Rectal smooth muscle tissue (tissue), 1 donor: ENCODE results near the gene SGMS1.

Experiments used
- H3K27ac ChIP-seq: one replicate; pipeline ENCODE4 v1.7.0; 2013; ENCODE audit warnings: low read depth, low read length, inconsistent platforms
- H3K27me3 ChIP-seq: one replicate; pipeline ENCODE4 v1.7.0; 2013; ENCODE audit warnings: low read length; ENCODE audit not compliant: control insufficient read depth, insufficient read depth
- H3K36me3 ChIP-seq: one replicate; pipeline ENCODE4 v1.7.0; 2013; ENCODE audit warnings: low read length; ENCODE audit not compliant: control insufficient read depth, insufficient read depth
- H3K4me1 ChIP-seq: one replicate; pipeline ENCODE4 v1.7.0; 2013; ENCODE audit warnings: low read length; ENCODE audit not compliant: control insufficient read depth, insufficient read depth
- H3K4me3 ChIP-seq: one replicate; pipeline ENCODE4 v1.7.0; 2013; ENCODE audit warnings: low read length
- H3K9ac ChIP-seq: one replicate; pipeline ENCODE4 v1.7.0; 2013; ENCODE audit warnings: low read length

Gene SGMS1

DNA sequence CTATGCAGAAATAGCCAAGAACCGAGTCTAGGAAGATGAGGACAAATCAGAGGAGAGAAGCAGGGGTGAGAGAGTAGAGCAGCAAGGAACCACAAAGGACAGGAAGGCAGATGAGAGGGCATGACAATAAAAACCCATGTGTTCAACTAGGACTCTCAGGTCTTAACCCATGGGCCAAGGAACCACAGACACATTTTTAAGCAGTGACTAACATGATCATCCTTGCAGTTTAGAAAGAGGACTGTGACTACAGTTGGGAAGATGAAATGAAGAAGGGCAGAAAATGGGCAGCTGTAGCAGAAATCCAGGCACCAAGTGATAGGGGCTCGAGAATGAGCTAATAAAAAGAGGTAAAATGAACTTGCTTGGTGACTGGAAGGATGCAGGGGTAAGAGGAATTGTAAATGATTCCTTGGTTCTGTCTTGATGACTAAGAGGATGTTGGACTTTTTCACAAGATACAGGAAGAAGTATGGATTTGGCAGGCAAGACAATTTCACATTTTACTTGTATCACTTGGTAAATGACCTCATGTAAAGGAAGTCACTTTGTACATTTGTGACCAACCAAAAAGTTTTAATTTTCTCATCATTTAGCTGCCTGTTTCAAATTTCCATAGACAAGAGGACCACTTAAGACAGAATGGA is 22.8 kb downstream of the SGMS1 start:
- no peaks in the 10 kb centered on the region for H3K36me3 ChIP-seq
- no peak overlapping the region for H3K9ac ChIP-seq
- peaks cover 15% of the 10 kb centered on the region for H3K4me1 ChIP-seq
- H3K27ac ChIP-seq, result no peak overlapping the region
- no peak overlapping the region for H3K4me3 ChIP-seq
- no peaks in the 10 kb centered on the region for H3K27me3 ChIP-seq

- Histone ChIP-seq H3K4me3 (no peak overlapping the region), H3K9ac (no peak overlapping the region), H3K36me3 (no peaks in the 10 kb centered on the region), H3K27me3 (no peaks in the 10 kb centered on the region), H3K4me1 (peaks cover 8% of the 10 kb centered on the region), H3K27ac (no peak overlapping the region)
Observed at GRCh38 chr10:50600286-50600685, 23.5 kb downstream of the SGMS1 start.

- no peaks in the 10 kb centered on the region for H3K36me3 ChIP-seq
- H3K9ac ChIP-seq, result no peak overlapping the region
- no peaks in the 10 kb centered on the region for H3K4me1 ChIP-seq
- H3K27ac ChIP-seq, result no peak overlapping the region
- no peak overlapping the region for H3K4me3 ChIP-seq
- H3K27me3 ChIP-seq, result no peaks in the 10 kb centered on the region
Observed at GRCh38 chr10:50596897-50597296, 26.9 kb downstream of the SGMS1 start.

DNA sequence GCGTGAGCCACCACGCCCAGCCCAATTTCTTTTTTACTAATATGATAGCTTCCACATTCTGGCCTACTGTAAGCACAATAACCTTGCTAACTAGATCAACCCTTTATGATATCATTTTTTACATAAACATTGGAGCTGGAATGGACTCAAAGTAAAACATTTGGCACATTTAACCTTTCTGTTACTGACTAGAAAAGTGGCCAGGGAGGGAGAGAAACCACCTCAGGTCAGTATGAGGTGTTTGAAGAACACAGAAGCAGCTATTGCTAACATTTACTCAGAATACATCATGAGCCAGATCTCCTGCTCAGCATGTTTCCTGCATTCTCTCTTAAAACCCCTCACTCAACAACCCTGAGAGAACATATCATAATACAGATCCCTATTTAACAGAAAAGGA is 27.3 kb downstream of the SGMS1 start:
- Histone ChIP-seq H3K36me3 (no peaks in the 10 kb centered on the region), H3K27me3 (no peaks in the 10 kb centered on the region), H3K9ac (no peak overlapping the region), H3K4me3 (no peak overlapping the region), H3K27ac (no peak overlapping the region), H3K4me1 (no peaks in the 10 kb centered on the region)

GRCh38 chr10:50595785-50596184 is 28.0 kb downstream of the SGMS1 start:
- H3K4me3 ChIP-seq, result no peak overlapping the region
- no peaks in the 10 kb centered on the region for H3K4me1 ChIP-seq
- no peaks in the 10 kb centered on the region for H3K27me3 ChIP-seq
- H3K36me3 ChIP-seq, result no peaks in the 10 kb centered on the region
- H3K9ac ChIP-seq, result no peak overlapping the region
- H3K27ac ChIP-seq, result no peak overlapping the region

DNA sequence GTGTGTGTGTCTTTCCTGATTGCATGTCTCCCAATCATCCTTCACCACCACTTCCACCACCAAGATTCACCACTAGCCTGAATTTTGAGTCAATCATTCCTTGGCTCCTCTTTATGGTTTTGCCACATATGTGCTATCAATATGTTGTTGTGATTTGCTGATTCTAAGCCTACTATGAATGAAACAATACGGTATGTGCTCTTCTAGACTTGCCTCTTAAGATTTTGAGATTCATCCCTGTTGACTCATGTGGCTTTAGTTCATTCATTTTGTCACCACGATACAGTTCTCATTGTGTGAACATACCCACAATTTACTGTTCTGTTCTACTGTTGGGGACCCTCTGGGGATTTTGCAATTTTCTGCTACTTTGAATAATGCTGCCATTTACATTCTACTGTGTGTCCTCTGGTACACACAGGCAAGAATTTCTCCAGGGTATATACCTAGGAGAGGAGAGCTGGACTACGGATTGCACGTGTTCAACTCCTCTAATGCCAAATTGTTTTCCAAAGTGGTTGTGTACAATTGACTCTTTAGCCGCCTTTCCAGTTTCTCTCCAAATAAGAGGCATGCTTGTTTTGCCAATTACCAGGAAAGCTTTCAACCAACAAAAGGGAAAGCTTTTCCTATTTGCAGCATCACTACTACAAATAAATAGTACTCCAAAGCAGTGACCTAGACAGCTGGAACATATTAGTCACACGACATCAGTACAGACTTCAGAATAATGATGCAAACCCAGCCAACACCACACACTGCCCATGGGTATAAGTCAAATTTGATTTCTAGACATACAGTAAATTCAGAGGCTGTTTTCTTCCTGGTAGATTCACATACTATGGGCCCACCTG is 30.0 kb downstream of the SGMS1 start:
- Histone ChIP-seq H3K27ac (no peak overlapping the region), H3K4me3 (no peak overlapping the region), H3K4me1 (no peaks in the 10 kb centered on the region), H3K9ac (no peak overlapping the region), H3K36me3 (no peaks in the 10 kb centered on the region), H3K27me3 (no peaks in the 10 kb centered on the region)

GRCh38 chr10:50592961-50593418 is 30.8 kb downstream of the SGMS1 start:
- no peaks in the 10 kb centered on the region for H3K27me3 ChIP-seq
- H3K4me3 ChIP-seq, result no peak overlapping the region
- no peaks in the 10 kb centered on the region for H3K36me3 ChIP-seq
- H3K9ac ChIP-seq, result no peak overlapping the region
- no peaks in the 10 kb centered on the region for H3K4me1 ChIP-seq
- no peak overlapping the region for H3K27ac ChIP-seq

- no peak overlapping the region for H3K27ac ChIP-seq
- H3K4me3 ChIP-seq, result no peak overlapping the region
Observed at GRCh38 chr10:50590935-50591334, 32.8 kb downstream of the SGMS1 start.

GRCh38 chr10:50586740-50587088 is 37.0 kb downstream of the SGMS1 start:
- no peak overlapping the region for H3K4me3 ChIP-seq
- no peaks in the 10 kb centered on the region for H3K4me1 ChIP-seq
- H3K27me3 ChIP-seq, result no peaks in the 10 kb centered on the region
- no peak overlapping the region for H3K9ac ChIP-seq
- no peak overlapping the region for H3K27ac ChIP-seq
- no peaks in the 10 kb centered on the region for H3K36me3 ChIP-seq

More at GRCh38 chr10:50590935-50591334, 32.8 kb downstream of the SGMS1 start:
- Histone ChIP-seq H3K9ac (no peak overlapping the region), H3K4me1 (no peaks in the 10 kb centered on the region), H3K36me3 (no peaks in the 10 kb centered on the region), H3K27me3 (no peaks in the 10 kb centered on the region)

DNA sequence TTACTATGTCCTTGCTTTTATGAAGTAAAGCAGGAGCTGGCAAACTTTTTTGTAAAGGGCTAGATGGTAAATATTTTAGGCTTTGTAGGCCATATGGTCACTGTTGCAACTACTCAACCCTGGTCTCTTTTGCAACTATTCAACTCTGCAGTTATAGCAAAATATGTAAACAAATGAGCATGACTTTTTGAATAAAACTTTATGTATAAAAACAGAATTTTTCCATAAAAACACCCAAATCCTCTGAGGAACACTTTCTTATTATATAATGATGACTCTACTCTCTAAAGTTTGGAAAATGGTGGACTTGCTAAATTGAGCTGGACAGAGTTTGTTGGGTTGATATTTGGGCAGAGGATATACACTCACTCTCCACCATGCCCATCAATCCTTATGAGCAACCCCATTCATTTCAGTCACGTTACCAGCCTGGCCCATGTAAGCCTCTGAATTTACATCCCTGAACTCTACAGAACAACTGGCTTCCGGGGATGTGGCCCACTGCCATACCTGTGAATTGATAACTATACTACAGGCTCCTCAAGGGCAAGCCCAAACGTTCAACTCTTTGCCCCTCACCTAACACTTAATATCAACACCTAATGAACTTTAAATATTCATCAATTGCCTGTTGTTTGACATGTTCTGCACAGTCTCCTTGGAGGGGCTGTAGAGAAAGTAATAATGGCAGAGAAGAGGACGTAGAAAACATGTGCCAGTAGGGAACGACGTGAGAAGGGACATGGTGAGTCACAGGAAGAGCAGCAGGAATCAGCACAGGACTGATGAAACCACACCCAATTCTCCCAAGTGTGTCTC is 37.6 kb downstream of the SGMS1 start:
- Histone ChIP-seq H3K4me3 (no peak overlapping the region), H3K4me1 (no peaks in the 10 kb centered on the region), H3K9ac (no peak overlapping the region), H3K36me3 (no peaks in the 10 kb centered on the region), H3K27me3 (no peaks in the 10 kb centered on the region), H3K27ac (no peak overlapping the region)

DNA sequence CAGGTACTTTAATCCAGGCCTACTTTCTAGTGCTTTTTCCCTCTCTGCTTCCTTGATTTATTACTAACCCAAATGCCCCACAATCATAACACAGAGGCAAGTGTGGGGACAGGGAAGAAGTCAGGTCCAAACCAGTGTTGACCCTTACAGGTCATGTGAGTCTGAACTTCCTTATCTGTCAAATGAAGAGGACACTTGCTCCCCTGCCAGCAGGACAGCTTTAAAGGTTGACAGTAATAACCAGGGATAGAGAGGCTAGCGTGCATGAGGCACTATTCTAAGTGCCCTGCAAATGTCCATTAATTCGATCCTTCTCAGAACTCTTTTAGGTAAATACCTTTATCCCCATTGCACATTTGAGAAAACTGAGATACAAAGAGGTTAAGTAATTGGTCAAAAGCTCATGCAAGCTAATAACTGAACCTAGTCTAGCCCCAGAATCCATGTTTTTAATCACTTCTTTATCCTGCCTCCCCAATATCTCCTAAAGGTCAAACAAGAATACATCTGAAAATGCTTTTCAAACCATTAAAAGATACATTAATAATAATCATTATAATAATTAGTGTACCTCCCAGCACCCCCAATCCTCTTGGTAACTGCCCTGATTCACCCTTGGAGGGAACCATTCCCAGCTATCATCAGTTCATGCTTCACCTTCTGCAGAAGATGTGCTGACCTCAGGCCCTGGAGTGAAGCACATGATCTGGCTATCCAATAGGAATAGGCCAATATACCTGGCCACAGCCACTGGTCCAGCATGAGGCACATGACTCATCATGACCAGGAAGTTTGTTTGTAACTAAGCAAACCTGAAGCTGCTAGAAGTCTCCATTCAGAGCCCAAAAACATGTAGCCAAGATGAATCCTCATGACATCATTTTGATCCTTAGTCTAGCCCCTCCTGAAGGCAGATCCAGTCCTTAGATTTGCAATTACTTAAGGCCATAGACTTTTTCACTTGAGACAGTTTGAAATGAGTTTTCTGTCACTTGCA is 40.7 kb downstream of the SGMS1 start:
- H3K27ac ChIP-seq, result no peak overlapping the region
- H3K27me3 ChIP-seq, result no peaks in the 10 kb centered on the region
- H3K36me3 ChIP-seq, result no peaks in the 10 kb centered on the region
- no peak overlapping the region for H3K9ac ChIP-seq
- no peaks in the 10 kb centered on the region for H3K4me1 ChIP-seq
- no peak overlapping the region for H3K4me3 ChIP-seq
